HEK293T (cell line): ENCODE measurements around the gene CADM4.

Source experiments
- ELF4 ChIP-seq: fragments of 450-650 bp; IDR thresholded peaks from 2 replicates; pipeline ENCODE4 v1.6.1; 2017; ENCODE audit warnings: antibody characterized with exemption
- FOXA1 ChIP-seq: fragments of 450-650 bp; IDR thresholded peaks from 2 replicates; pipeline ENCODE4 v1.6.1; 2016; ENCODE audit warnings: mild to moderate bottlenecking
- FOXK2 ChIP-seq: fragments of 450-650 bp; IDR thresholded peaks from 2 replicates; pipeline ENCODE4 v1.6.1; 2016; ENCODE audit warnings: mild to moderate bottlenecking
- SP1 ChIP-seq: fragments of 450-650 bp; IDR thresholded peaks from 2 replicates; pipeline ENCODE4 v1.6.1; 2017

GRCh38 chr19:43628646-43629326 is 10.9 kb downstream of the CADM4 start:
- TF ChIP-seq ELF4 = no peak
- TF ChIP-seq FOXK2 = no peak
- TF ChIP-seq FOXA1 = no peak
- TF ChIP-seq SP1 = no peak
